HG03108 (cell line): ENCODE measurements around the gene AKAP9.
"Not testable (repeated sequence)": the region's sequence is repeated elsewhere in the genome, so short reads cannot be mapped to it uniquely, and the experiment has no call there.

Source experiments
- ATAC-seq: cut with Tn5 transposase; IDR thresholded peaks from one replicate; pipeline ENCODE4 v1.9.1; 2021; ENCODE audit warnings: moderate library complexity; ENCODE audit not compliant: unreplicated experiment

AKAP9 gene

GRCh38 chr7:92121681-92122080, 181.0 kb downstream of the AKAP9 start:
- no peak for ATAC-seq

GRCh38 chr7:92131093-92131492, 190.4 kb downstream of the AKAP9 start:
- no peak for ATAC-seq

DNA sequence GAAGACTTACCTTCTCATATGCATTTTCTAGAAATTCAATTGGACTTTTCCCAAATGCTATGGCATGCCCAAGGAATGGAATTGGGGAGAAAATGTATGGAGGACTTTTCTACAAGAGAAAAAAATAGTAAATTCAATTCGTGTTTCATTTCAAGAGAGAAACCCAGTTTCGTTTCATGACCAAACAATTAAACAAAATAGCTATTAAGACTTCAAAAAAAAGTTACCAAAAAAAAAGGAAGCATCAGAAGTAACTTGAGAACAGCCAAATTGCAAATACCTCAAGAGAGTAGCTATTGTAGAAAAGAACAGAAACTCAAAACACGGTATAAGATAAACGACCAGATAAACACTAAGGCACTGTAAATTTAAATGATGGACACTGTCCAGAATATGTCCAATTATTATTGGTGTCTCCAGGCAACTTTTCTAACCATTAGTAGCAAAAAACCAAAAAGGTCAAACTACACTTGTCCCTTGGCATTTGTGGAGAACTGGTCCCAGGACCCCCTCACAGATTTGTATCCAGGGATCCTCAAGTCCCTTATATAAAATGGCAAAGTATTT, 191.2 kb downstream of the AKAP9 start:
- ATAC-seq, result no peak

DNA sequence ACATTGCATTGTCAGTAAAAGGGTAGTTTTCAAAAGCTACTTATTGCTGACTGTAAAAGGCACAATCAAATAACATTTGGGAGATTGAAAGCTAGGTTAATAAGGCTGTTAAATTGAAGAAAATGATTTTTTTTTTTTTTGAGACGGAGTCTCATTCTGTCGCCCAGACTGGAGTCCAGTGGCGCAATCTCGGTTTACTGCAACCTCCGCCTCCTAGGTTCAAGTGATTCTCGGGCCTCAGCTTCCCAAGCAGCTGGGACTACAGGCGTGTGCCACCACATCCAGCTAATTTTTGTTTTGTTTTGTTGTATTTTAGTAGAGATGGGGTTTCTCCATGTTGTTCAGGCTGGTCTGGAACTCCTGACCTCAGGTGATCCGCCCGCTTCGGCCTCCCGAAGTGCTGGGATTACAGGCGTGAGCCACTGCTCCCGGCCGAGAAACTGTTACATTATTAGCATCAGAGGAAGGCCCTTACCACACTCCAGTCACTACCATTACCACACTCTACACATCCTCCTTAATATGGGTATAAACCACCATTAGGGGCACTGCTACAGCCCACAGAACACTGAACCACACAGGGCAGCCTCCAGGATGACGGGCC, 192.6 kb downstream of the AKAP9 start:
- no peak for ATAC-seq

DNA sequence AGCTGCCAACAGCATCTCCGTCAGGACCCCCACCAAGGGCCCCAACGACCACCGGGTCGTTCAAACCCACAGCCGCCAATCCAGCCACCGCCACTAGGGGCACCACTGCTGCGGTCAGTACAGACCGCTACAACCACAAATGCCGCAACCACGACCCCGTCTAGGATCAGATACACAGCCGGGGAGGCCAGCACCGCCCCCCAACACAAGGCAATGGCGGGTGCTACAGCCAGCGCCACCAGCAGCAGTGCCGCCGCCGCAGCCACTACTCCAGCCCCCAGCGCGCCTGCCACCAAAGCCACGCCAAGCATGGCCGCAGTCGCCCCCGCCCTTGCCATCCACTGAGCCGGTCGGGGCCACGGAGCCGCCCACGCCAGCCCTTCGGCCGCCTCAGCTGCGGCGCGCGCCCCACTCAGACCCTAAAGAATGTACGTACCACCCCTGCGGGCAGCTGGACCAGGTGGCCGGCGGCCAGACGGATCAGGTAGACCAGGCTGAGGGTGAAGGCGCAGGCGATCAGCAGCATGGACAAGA, 193.1 kb downstream of the AKAP9 start:
- ATAC-seq, result peak; percentile 21

GRCh38 chr7:92134271-92135051, 193.8 kb downstream of the AKAP9 start, which contains the start of gene CYP51A1:
Gene CYP51A1 (minus strand): TSS chr7:92134477. CDS start chr7:92134364, 113 bp downstream.
- ATAC-seq, result peak; percentile 88

- ATAC-seq, result no peak
Measured at GRCh38 chr7:92135052-92135889, 194.6 kb downstream of the AKAP9 start.

DNA sequence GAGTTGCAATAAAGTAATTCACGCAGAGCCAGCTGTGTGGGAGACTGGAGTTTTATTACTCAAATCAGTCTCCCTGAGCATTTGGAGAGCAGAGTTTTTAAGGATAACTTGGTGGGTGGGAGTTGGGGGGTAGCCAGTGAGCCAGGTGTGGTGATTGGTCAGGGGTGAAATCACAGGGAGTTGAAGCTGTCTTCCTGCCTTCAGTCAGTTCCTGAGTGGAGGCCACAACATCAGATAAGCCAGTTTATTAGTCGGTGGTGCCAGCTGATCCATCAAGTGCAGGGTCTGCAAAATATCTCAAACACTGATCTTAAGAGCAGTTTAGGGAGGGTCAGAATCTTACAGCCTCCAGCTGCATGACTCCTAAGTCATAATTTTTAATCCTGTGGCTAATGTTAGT, 196.9 kb downstream of the AKAP9 start:
- ATAC-seq, result no peak

DNA sequence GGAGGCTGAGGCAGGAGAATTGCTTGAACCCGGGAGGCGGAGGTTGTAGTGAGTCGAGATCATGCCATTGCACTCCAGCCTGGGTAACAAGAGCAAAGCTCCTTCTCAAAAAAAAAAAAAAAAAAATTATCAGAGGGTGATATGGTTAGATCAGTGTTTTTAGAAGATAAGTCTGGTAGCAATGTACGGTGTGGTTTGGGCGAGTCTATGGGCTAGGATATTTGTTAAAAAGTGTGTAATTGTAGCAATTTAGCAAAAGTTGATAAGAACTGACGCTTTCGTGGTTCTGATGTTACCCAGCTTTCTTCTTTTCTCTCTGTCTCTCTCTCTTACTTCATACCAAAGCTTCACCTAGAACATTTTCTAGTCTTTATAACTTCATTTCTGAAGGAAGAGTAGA, 200.5 kb downstream of the AKAP9 start:
- no peak for ATAC-seq

- ATAC-seq, result not testable (repeated sequence)
Measured at GRCh38 chr7:92142791-92143190, 202.1 kb downstream of the AKAP9 start.

- ATAC-seq, result not testable (repeated sequence)
Measured at GRCh38 chr7:92143192-92143880, 202.7 kb downstream of the AKAP9 start.

- no peak for ATAC-seq
Measured at GRCh38 chr7:92149736-92150239, 209.1 kb downstream of the AKAP9 start.

DNA sequence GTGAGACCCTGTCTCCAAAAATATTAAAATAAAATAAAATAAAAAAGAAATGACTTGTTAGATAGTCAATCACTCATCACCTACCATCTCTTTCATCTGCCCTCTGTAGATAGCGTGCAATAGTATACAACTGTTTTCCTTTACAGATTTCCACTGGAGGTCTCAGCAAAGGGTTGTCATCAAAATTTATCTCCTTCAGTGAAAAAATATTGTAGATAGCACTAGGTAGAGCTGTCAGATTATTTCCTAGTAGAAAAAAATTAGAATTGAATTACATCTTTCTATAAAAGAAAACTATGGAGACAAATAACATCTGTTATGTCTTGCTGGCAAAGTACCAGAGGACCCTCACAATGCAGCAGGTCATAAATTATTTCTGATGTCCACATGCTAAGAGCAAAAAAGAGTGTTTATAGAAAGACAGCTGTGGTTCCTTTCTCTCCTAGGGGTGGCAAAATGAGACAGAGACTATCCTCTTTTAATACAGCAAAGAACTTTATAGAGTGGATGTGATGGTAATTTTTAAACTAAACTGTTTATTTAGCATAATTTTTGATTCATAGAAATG, 209.9 kb downstream of the AKAP9 start:
- no peak for ATAC-seq

- no peak for ATAC-seq
Measured at GRCh38 chr7:92155108-92155739, 214.6 kb downstream of the AKAP9 start.

DNA sequence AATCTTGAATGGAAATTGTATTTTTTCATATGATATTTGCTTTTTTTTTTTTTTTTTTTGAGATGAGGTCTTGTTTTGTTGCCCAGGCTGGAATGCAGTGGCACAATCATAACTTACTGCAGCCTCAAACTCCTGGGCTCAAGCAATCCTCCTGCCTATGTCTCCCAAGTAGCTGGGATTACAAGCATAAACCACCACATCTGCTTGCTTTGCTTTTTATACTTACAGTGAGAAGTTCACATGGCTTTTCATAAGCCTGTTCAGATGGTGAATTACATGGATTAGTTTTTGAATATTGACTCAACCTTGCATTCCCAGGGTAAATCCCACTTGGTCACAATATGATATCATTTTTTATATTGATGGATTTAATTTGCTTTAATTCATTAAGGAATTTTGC, 216.3 kb downstream of the AKAP9 start:
- no peak for ATAC-seq

GRCh38 chr7:92158660-92159575, 218.3 kb downstream of the AKAP9 start:
- peak; percentile 64 for ATAC-seq
